Measurements from ENCODE around the gene PIK3R4. TPM values are rescaled to one million over a fixed set of nuclear protein-coding genes. Genes with fewer than 3 reads are reported as not detected.

PIK3R4 gene
- total RNA-seq, 1 donor from 2014 or later, result 27.8 TPM

- intact Hi-C loops (cut with micrococcal nuclease), result no loop called here
Observed at GRCh38 chr3:130743354-130743753, 3.3 kb downstream of the PIK3R4 start.

GRCh38 chr3:130741946-130742610 lies 4.6 kb downstream of the PIK3R4 start:
- intact Hi-C loops (cut with micrococcal nuclease), result no loop called here

DNA sequence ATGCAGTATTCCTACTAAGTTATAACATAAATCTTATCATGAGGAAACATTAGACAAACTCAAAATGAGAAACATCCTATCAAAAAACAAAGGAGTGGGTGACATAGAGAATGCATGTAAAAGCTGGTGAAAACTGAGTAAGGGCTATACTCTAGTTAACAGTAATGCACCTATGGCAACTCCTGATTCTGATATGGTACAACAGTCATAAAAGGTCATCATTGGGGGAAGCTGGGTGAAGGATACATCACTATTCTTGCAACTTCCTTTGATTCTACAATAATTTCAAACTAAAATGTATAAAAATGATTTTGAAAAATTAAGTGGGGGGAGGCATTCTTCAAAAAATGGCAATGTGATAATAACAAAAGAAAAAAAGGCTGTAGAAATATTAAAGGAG lies 6.8 kb downstream of the PIK3R4 start:
- intact Hi-C loops (cut with micrococcal nuclease), result no loop called here

- intact Hi-C loops (cut with micrococcal nuclease), result no loop called here
Observed at GRCh38 chr3:130738241-130738640, 8.4 kb downstream of the PIK3R4 start.

- intact Hi-C loops (cut with micrococcal nuclease), result no loop called here
Observed at GRCh38 chr3:130737622-130738021, 9.0 kb downstream of the PIK3R4 start.

- intact Hi-C loops (cut with micrococcal nuclease), result no loop called here
Observed at GRCh38 chr3:130733236-130733875, 13.3 kb downstream of the PIK3R4 start.

DNA sequence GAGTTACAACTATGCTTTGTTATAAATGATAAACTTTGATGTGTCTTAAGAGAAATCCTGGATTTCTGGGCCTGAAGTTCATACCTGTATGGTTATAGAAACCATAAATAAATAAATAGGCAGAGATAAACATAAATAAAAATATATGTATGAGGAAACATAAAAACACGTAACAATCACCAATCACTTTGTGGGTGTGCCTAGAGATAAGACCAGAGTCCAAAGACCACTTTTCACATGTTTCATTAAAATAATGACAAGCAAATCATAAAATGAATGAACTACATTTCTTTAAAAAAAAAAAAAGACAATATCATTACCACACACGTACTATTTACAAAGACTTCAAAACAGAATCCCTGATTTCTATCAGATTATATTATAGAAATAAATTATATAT lies 14.1 kb downstream of the PIK3R4 start:
- intact Hi-C loops (cut with micrococcal nuclease), result no loop called here

DNA sequence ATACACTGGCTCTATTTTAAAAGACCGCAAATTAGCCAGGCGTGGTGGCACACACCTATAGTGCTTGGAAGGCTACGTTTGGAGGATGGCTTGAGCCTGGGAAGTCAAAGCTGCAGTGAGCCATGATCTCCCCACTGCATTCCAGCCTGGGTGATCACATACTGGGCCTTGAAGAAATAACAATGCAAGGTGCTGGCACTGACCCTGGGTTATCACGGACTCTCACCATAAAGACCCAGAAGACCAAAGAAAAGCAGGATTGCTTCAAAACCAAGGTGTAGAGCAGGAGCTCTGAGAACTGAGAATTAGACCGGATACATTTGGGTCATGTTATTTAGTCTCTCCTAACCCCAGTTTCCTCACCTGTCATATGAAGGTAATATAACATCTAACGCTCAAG lies 14.8 kb downstream of the PIK3R4 start:
- intact Hi-C loops (cut with micrococcal nuclease), result no loop called here

DNA sequence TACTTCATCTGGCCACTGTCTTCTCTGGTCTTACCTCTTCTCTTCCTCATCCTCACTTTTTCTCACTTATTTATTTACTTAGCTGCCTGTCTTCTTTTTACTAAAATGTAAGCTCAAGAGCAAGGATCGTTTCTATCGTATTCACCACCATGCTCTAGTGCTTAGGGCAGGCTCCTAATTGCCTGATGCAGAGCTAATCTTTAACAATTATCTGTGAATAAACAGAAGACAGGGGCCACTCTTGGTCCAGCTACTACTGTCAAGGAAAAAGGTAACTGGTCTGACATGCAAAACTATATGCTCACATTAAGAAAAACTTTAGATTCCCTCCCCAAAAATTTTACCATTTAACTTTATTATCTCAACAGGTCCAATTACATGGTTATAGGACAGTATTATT lies 17.5 kb downstream of the PIK3R4 start:
- intact Hi-C loops (cut with micrococcal nuclease), result no loop called here

DNA sequence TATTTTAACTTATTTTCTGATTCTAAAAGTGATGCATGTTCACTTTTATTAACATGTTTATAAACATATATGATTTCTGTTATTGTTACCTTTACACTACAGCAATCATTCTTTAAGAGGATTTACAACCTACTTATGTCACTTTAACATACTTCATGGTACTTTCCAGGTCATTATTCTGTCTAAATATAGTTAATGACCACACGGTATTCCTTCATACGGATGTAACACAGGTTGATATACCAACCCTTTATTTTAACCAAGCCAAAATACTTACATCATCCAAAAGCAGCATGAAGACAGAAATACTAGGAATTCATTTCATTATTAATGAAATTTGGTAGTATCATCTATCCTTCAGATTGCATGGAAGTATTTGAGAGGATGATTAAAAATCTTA lies 18.6 kb downstream of the PIK3R4 start:
- intact Hi-C loops (cut with micrococcal nuclease), result no loop called here

DNA sequence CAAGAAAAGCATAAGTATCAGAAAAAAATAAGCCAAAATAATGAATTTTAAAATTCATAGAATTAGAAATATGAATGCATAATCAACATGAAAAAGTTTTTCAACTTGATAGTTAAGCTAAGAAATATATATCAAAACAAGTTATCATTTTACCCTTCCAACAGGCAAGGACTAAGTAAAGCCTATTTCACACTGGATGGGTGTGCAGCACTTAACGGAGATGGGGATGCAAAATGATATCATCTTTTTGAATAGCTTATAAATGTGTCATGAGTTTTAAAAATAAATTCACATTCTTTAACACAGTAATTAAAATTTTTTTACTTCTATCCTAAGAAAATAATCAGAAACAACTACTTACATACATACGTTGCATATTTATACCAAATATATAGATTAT lies 20.9 kb downstream of the PIK3R4 start:
- intact Hi-C loops (cut with micrococcal nuclease), result no loop called here

DNA sequence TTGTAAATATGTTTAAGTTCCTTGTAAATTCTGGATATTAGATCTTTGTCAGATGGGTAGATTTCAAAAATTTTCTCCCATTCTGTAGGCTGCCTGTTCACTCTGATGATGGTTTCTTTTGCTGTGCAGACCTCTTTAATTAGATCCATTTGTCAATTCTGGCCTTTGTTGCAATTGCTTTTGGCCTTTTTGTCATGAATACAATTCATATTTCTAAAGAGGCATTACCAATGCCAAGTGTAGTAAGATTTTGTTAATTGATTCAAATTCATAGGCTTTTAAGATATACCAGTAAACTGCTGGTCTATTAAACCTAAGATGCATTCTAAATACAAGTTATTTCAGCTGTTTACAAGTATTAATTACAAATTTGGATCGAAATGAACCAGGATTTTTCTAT lies 31.0 kb downstream of the PIK3R4 start:
- intact Hi-C loops (cut with micrococcal nuclease), result no loop called here

GRCh38 chr3:130712718-130713423 lies 33.8 kb downstream of the PIK3R4 start:
- intact Hi-C loops (cut with micrococcal nuclease), result no loop called here

DNA sequence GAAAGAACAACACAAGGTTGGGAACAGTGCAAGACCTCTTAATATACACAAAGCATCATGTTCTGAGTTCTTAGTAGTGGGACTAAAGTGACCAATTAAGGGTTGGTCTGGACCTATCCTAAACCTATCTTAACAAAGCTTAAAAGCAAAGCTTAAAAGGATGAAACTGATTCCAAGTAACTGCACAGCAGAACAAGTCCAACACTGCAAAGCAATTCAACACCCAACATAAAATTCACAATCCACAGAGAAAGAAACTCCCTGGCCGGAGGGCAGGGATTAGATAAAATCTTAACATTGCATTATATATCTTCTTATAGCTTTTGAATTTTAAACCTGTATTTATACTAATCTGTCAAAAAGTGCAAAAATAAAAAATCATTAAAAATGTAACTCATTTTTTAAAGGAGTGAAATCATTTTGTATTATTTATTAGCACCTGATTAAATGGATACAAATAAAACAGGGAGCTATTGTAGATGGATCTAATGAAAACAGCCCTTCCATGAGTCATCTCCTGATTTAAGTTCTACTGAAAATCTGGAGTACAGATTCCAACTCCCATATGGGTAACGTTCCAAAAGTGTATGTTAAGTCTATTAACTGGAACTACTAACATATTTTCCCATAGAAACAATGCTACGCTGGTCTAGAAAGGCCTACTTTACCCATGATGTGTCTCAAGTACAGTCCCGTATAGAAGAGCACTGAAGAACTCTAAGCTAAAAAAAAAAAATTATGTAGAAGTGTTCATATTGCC lies 34.9 kb downstream of the PIK3R4 start:
- intact Hi-C loops (cut with micrococcal nuclease), result no loop called here

- intact Hi-C loops (cut with micrococcal nuclease), result no loop called here
Observed at GRCh38 chr3:130709671-130710070, 37.0 kb downstream of the PIK3R4 start.

DNA sequence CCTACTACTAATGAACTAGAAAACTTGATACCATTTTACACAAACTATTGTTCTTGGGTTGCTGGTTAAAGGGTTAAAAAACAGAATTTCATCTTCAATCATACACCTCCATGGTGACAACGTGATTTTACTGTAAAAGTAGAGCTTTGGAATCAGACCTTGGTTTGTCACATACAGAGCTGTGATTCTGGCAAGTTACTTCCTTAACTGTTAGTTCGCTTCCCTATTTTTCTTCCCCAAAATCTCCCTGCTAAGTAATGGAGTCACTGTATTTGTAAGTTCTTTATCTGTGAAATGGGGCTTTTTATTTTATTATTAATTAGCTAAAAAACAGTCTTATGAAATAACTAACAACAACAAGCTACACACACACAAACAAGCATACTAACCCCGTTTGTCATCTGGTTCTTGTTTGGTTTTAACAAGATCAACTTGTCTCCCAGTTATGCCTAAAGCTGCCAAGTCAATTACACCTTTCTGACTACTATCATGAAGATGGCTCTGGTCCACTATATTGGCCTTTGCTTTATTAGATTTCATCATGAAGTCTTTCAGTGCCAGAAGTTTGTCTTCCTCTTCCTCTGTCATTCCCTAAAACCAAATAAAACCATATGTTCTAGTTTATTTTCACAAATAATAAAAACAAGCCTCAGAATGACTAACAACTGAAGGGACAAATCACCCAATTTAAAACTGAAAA lies 38.6 kb downstream of the PIK3R4 start:
- intact Hi-C loops (cut with micrococcal nuclease), result no loop called here

DNA sequence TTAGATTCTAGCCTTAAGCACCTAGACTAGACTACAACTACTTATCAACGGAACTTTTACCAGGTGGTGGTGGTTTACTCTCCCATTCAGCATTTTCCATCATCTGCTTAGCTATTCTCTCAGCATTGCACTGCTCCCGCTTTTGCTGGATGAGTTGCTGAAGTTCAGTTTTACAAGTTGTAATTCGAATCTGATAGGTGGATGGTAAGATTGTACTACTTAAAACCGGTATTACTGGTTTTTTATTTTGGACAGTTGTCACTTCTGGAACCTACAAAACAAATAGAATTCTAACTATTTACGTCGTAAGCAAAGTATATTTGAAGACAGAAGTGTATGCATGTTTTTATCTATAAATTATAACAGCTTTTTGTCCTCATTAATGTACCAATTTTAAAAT lies 41.1 kb downstream of the PIK3R4 start:
- intact Hi-C loops (cut with micrococcal nuclease), result no loop called here

GRCh38 chr3:130702985-130703384 lies 43.6 kb downstream of the PIK3R4 start:
- intact Hi-C loops (cut with micrococcal nuclease), result no loop called here

DNA sequence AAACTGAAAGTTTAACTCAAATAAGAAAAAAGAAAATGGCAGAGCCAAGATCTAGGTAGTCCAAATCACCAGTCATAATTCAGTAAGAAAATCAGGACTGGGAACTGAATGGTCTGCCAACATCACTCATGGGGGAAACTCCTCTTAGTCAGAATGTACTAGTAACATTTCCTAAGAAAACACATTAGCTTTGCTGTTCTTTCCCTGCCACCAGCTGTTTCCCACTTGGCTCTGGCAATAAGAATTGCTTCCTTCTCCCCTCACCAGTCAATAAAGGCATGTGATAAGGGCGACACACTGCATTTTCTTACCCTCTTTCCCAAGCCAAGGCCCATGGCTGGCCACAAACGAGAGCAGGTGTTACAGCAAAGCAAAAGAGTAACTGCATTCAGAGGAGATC lies 46.1 kb downstream of the PIK3R4 start:
- intact Hi-C loops (cut with micrococcal nuclease), result loop anchor here (1.0 kb wide), 1 partner anchor 193 kb away; no protein-coding TSS in a partner anchor

- intact Hi-C loops (cut with micrococcal nuclease), result loop anchor here (1.0 kb wide), 2 partner anchors 48 to 194 kb away; no protein-coding TSS in a partner anchor
Observed at GRCh38 chr3:130699765-130700164, 46.9 kb downstream of the PIK3R4 start.

GRCh38 chr3:130693314-130693713 lies 53.3 kb downstream of the PIK3R4 start:
- intact Hi-C loops (cut with micrococcal nuclease), result no loop called here
